RWPE2 (cell line): ENCODE data around the gene ASB16.

Source experiments
- ATAC-seq: fragments of 200-7000 bp; cut with Tn5 transposase; 3 replicates; pipeline ENCODE4 v1.9.1; 2021; ENCODE audit warnings: low read depth
- DNase-seq: peaks from one replicate; pipeline ENCODE4 v3.0.0-alpha.2; 2020; ENCODE audit warnings: low spot score
- H3K27ac ChIP-seq: fragments of 450-650 bp; 2 replicates; pipeline ENCODE4 v1.5.1; 2017; ENCODE audit warnings: mild to moderate bottlenecking; ENCODE audit not compliant: poor library complexity, severe bottlenecking
- H3K27me3 ChIP-seq: fragments of 250-450 bp; sonication (Bioruptor Pico); 2 replicates; pipeline ENCODE4 v1.5.1; 2021; ENCODE audit warnings: mild to moderate bottlenecking, moderate library complexity; ENCODE audit not compliant: insufficient read depth, poor library complexity, severe bottlenecking
- H3K36me3 ChIP-seq: fragments of 250-450 bp; sonication (Bioruptor Pico); 2 replicates; pipeline ENCODE4 v1.5.1; 2020; ENCODE audit warnings: low read depth, mild to moderate bottlenecking, moderate library complexity
- H3K4me1 ChIP-seq: fragments of 250-450 bp; sonication (Bioruptor Pico); 2 replicates; pipeline ENCODE4 v1.5.1; 2021; ENCODE audit warnings: mild to moderate bottlenecking, moderate library complexity; ENCODE audit not compliant: insufficient read depth, poor library complexity, severe bottlenecking
- H3K4me3 ChIP-seq: fragments of 250-450 bp; sonication (Bioruptor Pico); 2 replicates; pipeline ENCODE4 v1.5.1; 2021; ENCODE audit warnings: mild to moderate bottlenecking, moderate library complexity; ENCODE audit not compliant: severe bottlenecking
- H3K9me3 ChIP-seq: fragments of 250-450 bp; sonication (Bioruptor Pico); 2 replicates; pipeline ENCODE4 v1.5.1; 2021; ENCODE audit warnings: mild to moderate bottlenecking, moderate library complexity; ENCODE audit not compliant: severe bottlenecking
- CTCF ChIP-seq: fragments of 450-650 bp; IDR thresholded peaks from one replicate; pipeline ENCODE4 v1.5.1; 2017; ENCODE audit warnings: mild to moderate bottlenecking, moderate library complexity; ENCODE audit not compliant: poor library complexity, severe bottlenecking

Gene ASB16

GRCh38 chr17:44206825-44207155 is 36.3 kb downstream of the ASB16 start:
- DNase-seq (no peak), ATAC-seq (no peak)
- Histone ChIP-seq H3K4me1 (peaks cover 39% of the 10 kb centered on the region), H3K36me3 (peaks cover 44% of the 10 kb centered on the region), H3K9me3 (no peaks in the 10 kb centered on the region), H3K4me3 (no peak overlapping the region), H3K27ac (no peak overlapping the region), H3K27me3 (no peaks in the 10 kb centered on the region)
- no peak for TF ChIP-seq CTCF

GRCh38 chr17:44207319-44207718 is 36.8 kb downstream of the ASB16 start:
- H3K27ac ChIP-seq: no peak overlapping the region
- peaks cover 39% of the 10 kb centered on the region for H3K4me1 ChIP-seq
- DNase-seq: no peak
- no peak overlapping the region for H3K4me3 ChIP-seq
- peaks cover 44% of the 10 kb centered on the region for H3K36me3 ChIP-seq
- ATAC-seq: no peak
- no peaks in the 10 kb centered on the region for H3K9me3 ChIP-seq
- no peaks in the 10 kb centered on the region for H3K27me3 ChIP-seq
- no peak for TF ChIP-seq CTCF

- Histone ChIP-seq H3K36me3 (peaks cover 44% of the 10 kb centered on the region), H3K9me3 (no peaks in the 10 kb centered on the region), H3K4me3 (no peak overlapping the region), H3K27ac (peak overlapping the region; percentile 58), H3K27me3 (no peaks in the 10 kb centered on the region), H3K4me1 (peaks cover 39% of the 10 kb centered on the region)
- ATAC-seq: no peak
- DNase-seq: no peak
- TF ChIP-seq CTCF: no peak
Observed at GRCh38 chr17:44207743-44208142, 37.2 kb downstream of the ASB16 start.

GRCh38 chr17:44209786-44210341 is 39.4 kb downstream of the ASB16 start:
- H3K4me3 ChIP-seq: no peak overlapping the region

More at GRCh38 chr17:44209786-44210341, 39.4 kb downstream of the ASB16 start:
- ATAC-seq (peak; percentile 9; the same call in 1 of the 3 replicates), DNase-seq (no peak)
- no peaks in the 10 kb centered on the region for H3K27me3 ChIP-seq
- H3K4me1 ChIP-seq: peaks cover 23% of the 10 kb centered on the region
- peak overlapping the region; percentile 58 for H3K27ac ChIP-seq
- no peak for TF ChIP-seq CTCF
- H3K36me3 ChIP-seq: peaks cover 49% of the 10 kb centered on the region
- no peaks in the 10 kb centered on the region for H3K9me3 ChIP-seq
